ENCODE data around the gene GOSR2. TPM values are rescaled to one million over a fixed set of nuclear protein-coding genes. Genes with fewer than 3 reads are reported as not detected.

Gene GOSR2
- total RNA-seq: 52.1 and 60.8 TPM in 2 replicates

GRCh38 chr17:46922804-46923635 lies at the start of gene GOSR2:
Gene GOSR2 (plus strand): TSS chr17:46923160. CDS start chr17:46923193, 33 bp downstream.

GRCh38 chr17:46979147-46979863 lies 56.3 kb downstream of the GOSR2 start, which contains the start of gene RPRML:
Gene RPRML (minus strand): TSS chr17:46979253. CDS start chr17:46979007, 246 bp downstream.

Other genes with a start within 250 kb of the GOSR2 start
- gene WNT3, start 104.5 kb upstream of the GOSR2 start, total RNA-seq: 1.2 and 2.0 TPM in 2 replicates
- under 0.01 TPM in 1 of 2 replicates, not detected in the other for gene WNT9B, start 71.6 kb upstream of the GOSR2 start, total RNA-seq
- gene RPRML, start 56.1 kb downstream of the GOSR2 start, total RNA-seq: not detected in 2 replicates

Measured in regular cardiac myocyte (primary cell).